Activated naive CD8-positive, alpha-beta T cell treated with anti-CD3 and anti-CD28 coated beads, Interleukin-2, amount 10 ng/mL, durations not matched to agents 7 days and 5 days (primary cell): ENCODE results near the gene ETFB. TPM values are rescaled to one million over a fixed set of nuclear protein-coding genes. Genes with fewer than 3 reads are reported as not detected.

ENCODE experiments used
- ATAC-seq: fragments of 150-1000 bp; cut with Tn5 transposase; one replicate; pipeline ENCODE4 v1.10.0; 2021; ENCODE audit warnings: low read depth, moderate library complexity
- POLR2A ChIA-PET: fragments of 350-600 bp; sonication (Branson Sonifier 250); formaldehyde crosslinking; loops from one replicate; lab custom pipeline; 2021; ENCODE audit warnings: antibody characterized with exemption; lab: Charles Lee
- DNase-seq: peaks from one replicate; pipeline ENCODE4 v3.0.0; 2021
- H3K27ac Mint-ChIP-seq: one replicate; pipeline ENCODE4 v1.8.0; 2022; ENCODE audit warnings: mild to moderate bottlenecking, mixed read lengths
- H3K27me3 Mint-ChIP-seq: one replicate; pipeline ENCODE4 v1.8.0; 2022; ENCODE audit warnings: mild to moderate bottlenecking, moderate library complexity, mixed read lengths
- H3K36me3 Mint-ChIP-seq: one replicate; pipeline ENCODE4 v1.8.0; 2021; ENCODE audit warnings: mild to moderate bottlenecking, mixed read lengths
- H3K4me1 Mint-ChIP-seq: one replicate; pipeline ENCODE4 v1.8.0; 2021; ENCODE audit warnings: mixed read lengths
- H3K4me3 Mint-ChIP-seq: one replicate; pipeline ENCODE4 v1.8.0; 2022; ENCODE audit warnings: mild to moderate bottlenecking, moderate library complexity, mixed read lengths
- H3K9me3 Mint-ChIP-seq: one replicate; pipeline ENCODE4 v1.8.0; 2021; ENCODE audit warnings: mixed read lengths
- total RNA-seq, 2 experiments: library from RNA; stranded (reverse); gene quantifications; one replicate each; pipeline ENCODE4 v1.2.3, GENCODE V29; 2021

The ETFB gene
- total RNA-seq, 2 experiments from 2014 or later: 121 to 124 TPM

DNA sequence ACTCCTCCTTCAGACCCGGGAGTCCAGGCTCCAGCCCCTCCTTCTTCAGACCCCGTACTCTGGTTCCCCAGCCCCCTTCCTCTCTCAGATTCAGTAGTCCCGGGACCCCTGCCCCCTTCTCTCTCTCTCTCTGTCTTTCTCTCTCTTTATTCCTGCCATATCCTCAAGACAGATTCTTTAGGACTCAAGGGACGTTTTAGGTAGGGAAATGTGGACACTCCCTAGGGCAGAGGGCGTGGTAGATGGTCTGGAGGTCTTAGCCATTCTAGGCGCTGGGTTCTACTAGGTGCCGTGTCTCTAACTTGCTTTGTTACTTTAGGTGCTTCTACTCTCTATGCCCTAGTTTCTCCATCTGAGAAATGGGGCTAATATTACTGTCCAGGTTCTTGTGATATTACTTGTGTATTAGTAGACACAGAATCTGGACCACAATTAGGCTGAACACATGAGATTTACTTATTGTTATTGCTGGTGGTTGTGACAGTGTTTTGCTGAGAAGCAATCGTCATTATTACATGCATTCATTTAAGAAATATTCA lies 25.0 kb upstream of the ETFB start:
- Mint-ChIP-seq H3K27ac (peak overlapping the region; percentile 84), H3K27me3 (no peaks in the 10 kb centered on the region), H3K4me3 (no peak overlapping the region), H3K36me3 (no peaks in the 10 kb centered on the region), H3K9me3 (no peaks in the 10 kb centered on the region), H3K4me1 (peaks cover 35% of the 10 kb centered on the region)
- no peak for ATAC-seq
- DNase-seq: no peak
- POLR2A ChIA-PET: no interaction called here

DNA sequence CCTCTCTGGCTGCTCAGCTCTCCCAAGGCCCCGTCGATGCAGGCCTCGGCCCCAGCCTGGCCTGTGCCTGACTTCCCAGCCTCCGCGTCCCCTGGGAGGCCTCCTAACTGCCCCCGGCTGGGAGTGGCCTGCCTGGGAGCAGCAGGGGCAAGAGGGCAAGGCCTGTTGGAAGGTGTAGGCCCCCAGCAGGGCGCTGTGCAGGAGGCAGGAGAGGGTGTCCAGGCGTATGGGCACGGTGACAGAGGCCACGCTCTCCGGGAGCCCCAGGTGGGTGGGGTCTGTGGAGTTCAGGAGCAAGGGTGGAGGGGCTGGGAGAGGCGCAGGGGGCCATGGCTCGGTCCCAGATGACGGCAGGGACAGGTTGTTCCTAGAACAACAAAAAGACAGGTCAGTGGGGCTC lies 23.0 kb upstream of the ETFB start:
- no peak overlapping the region for H3K4me3 Mint-ChIP-seq
- no peak overlapping the region for H3K27ac Mint-ChIP-seq
- no peaks in the 10 kb centered on the region for H3K27me3 Mint-ChIP-seq
- H3K4me1 Mint-ChIP-seq: peaks cover 24% of the 10 kb centered on the region
- POLR2A ChIA-PET: no interaction called here
- DNase-seq (no peak), ATAC-seq (no peak)
- H3K9me3 Mint-ChIP-seq: no peaks in the 10 kb centered on the region
- H3K36me3 Mint-ChIP-seq: no peaks in the 10 kb centered on the region

DNA sequence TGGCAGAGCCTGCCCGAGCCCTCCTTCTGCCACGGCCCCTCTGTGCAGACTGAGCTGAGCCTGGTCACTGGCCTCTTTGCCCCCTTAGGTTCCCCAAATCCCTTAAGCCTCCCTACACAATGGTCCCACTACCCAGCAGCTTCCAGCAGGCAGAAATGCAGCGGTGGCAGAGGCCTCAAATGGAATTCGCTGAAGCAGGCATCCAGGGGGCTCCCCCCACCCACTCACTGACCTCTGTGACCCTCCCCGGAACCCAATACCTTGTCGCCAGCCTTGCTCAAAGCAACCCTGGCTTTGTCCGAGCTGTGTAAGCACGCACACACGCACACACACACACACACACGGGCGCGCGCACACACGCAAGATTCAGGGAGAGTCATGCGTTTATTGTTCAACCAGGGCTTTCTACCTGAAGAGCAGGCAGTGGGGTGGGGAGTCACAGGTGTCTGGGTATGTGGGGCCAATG lies 21.8 kb upstream of the ETFB start, which contains the start of gene LIM2:
Gene LIM2 (minus strand): TSS at position 51 of the 466 bp plus-strand sequence. CDS start 531 bp downstream, outside the sequence.
- POLR2A ChIA-PET: interaction anchor here (1.4 kb wide), 1 partner anchor 20 kb away, joined by 3 read pairs; no protein-coding TSS in a partner anchor
- ATAC-seq (no peak), DNase-seq (no peak)
- no peak within 1 kb of the TSS for H3K4me3 Mint-ChIP-seq
- no peaks in the 10 kb centered on the region for H3K36me3 Mint-ChIP-seq
- peak within 1 kb of the TSS; percentile 50 for H3K27ac Mint-ChIP-seq
- H3K4me1 Mint-ChIP-seq: peaks cover 20% of the 10 kb centered on the region
- no peaks in the 10 kb centered on the region for H3K27me3 Mint-ChIP-seq
- no peaks in the 10 kb centered on the region for H3K9me3 Mint-ChIP-seq

DNA sequence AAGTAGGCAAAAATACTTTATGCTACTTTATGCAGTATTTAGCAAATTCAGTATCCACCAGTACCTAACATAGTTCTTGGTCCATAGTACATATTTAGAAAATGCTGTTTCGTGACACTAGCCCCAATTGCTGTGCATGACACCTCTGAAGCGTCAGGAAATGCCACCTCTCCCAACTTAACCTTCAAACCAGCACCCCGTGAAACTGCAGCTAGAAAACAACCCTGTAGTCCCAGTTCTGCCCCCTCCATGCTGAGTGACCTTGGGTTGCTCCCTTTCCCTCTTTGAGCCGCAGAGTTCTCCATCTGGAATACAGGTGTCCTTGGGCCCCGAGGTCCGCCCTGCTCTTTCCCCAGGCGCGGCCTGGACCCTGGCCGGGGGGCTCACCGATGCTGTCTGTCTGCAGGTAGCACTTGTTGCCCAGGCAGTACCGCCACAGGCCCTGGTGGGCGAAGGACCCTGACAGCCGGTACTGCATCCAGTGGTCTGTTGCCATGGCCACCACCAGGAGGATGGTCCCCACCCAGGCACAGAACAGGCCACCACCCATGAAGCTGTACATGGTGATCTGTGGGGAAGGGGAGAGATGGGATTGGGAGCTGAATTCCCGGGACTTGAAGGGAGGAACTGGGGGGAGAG lies 20.8 kb upstream of the ETFB start:
- POLR2A ChIA-PET: no interaction called here
- no peaks in the 10 kb centered on the region for H3K9me3 Mint-ChIP-seq
- no peaks in the 10 kb centered on the region for H3K36me3 Mint-ChIP-seq
- ATAC-seq (no peak), DNase-seq (no peak)
- H3K27me3 Mint-ChIP-seq: no peaks in the 10 kb centered on the region
- H3K4me1 Mint-ChIP-seq: peaks cover 18% of the 10 kb centered on the region
- H3K27ac Mint-ChIP-seq: no peak overlapping the region
- no peak overlapping the region for H3K4me3 Mint-ChIP-seq

DNA sequence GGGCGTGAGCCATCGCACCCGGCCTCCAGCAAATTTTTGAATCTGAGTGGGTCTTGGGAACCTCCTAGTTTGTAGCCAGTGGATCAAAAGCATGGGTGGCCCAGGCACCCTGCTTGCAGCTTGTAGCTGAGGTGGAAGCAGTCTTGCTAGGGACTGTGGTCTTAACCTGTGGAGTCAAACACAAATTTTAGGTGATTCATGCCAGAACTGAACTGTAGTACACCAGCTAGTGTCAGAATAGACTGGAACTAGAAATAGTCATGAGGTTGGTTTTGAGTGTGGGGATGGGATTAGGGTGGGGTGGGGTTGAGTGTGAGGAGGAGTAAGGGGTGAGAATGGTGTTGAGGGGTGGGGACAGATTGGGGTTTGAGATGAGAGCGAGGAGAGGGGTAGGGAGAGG lies 15.8 kb upstream of the ETFB start:
- H3K9me3 Mint-ChIP-seq: peaks cover 6% of the 10 kb centered on the region
- peaks cover 1% of the 10 kb centered on the region for H3K36me3 Mint-ChIP-seq
- peaks cover 12% of the 10 kb centered on the region for H3K4me1 Mint-ChIP-seq
- ATAC-seq: no peak
- DNase-seq: no peak
- H3K27ac Mint-ChIP-seq: no peak overlapping the region
- no peak overlapping the region for H3K4me3 Mint-ChIP-seq
- no peaks in the 10 kb centered on the region for H3K27me3 Mint-ChIP-seq
- POLR2A ChIA-PET: interaction anchor here (1.0 kb wide), 1 partner anchor 14 kb away, joined by 5 read pairs; no protein-coding TSS in a partner anchor

DNA sequence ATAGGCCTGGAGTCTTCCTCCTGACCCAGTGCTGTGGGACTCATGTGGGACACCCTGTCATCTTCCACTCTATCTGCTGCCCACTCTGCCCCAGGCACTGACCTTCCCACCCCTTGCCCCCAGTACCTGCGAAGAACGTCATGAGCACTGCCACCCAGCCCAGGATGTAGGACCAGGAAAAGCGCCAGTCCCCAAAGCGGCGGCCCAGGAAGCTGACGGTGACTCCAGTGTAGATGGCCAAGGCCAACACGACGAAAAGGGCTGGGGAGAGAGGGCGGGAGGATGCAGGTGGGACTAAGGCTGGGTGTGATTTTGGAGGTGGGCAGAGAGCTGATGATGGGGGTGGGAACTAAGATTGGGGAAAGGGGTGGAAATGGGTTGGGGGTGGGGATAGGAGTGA lies 14.2 kb upstream of the ETFB start:
- H3K9me3 Mint-ChIP-seq: peaks cover 6% of the 10 kb centered on the region
- H3K36me3 Mint-ChIP-seq: peaks cover 2% of the 10 kb centered on the region
- H3K27ac Mint-ChIP-seq: peak overlapping the region; percentile 38
- DNase-seq (no peak), ATAC-seq (no peak)
- peaks cover 24% of the 10 kb centered on the region for H3K4me1 Mint-ChIP-seq
- no peak overlapping the region for H3K4me3 Mint-ChIP-seq
- H3K27me3 Mint-ChIP-seq: no peaks in the 10 kb centered on the region
- POLR2A ChIA-PET: no interaction called here

DNA sequence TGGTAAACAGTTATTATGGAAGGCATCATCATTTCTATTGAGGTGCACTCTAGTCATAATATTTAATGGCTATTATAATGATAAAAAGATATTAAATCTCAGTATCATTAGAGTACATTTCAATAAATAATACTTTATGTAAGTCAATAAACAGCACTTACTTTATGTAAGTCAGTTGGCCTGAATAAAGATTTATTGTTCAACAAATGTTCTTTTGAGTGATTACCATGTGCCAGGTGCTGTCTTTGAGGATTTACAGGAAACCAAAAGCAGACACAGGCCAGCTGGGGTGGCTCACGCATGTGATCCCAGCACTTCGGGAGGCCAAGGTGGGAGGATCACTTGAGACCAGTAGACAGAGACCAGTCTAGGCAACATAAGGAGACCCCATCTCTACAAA lies 11.2 kb upstream of the ETFB start:
- ATAC-seq (no peak), DNase-seq (no peak)
- no peak overlapping the region for H3K27ac Mint-ChIP-seq
- POLR2A ChIA-PET: interaction anchor here (0.7 to 2.0 kb wide), 2 partner anchors 9 to 31 kb away, joined by 3 to 5 read pairs; partner anchors contain the start of gene CLDND2
- no peak overlapping the region for H3K4me3 Mint-ChIP-seq
- H3K27me3 Mint-ChIP-seq: no peaks in the 10 kb centered on the region
- peaks cover 51% of the 10 kb centered on the region for H3K4me1 Mint-ChIP-seq
- H3K36me3 Mint-ChIP-seq: peaks cover 5% of the 10 kb centered on the region
- H3K9me3 Mint-ChIP-seq: peaks cover 6% of the 10 kb centered on the region

DNA sequence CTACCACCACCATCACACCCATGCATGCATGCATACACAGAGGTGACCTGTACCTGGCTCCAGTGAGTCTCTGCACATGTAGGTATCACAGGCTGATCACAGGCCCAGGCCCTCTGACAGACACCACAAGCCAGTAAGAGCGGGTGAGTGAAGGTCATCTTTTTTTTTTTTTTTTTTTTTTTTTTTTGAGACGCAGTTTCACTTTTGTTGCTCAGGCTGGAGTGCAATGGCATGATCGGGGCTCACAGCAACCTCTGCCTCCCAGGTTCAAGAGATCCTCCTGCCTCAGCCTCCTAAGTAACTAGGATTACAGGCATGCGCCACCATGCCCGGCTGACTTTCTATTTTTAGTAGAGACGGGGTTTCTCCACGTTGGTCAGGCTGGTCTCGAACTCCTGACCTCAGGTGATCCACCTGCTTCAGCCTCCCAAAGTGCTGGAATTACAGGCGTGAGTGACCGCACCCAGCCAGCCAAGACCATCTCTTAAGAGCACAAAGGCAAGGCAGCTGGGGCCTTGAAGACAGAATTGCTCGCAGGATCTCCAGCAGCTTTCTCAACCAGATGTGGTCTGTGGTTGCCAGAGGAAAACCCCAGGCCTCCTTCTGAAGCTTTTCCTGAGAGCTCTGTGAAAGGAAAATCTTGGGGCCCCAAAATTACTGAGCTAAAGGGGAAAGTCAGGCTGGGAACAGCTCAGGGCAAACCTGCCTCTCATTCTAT lies 9.5 kb upstream of the ETFB start:
- no peaks in the 10 kb centered on the region for H3K27me3 Mint-ChIP-seq
- peak overlapping the region; percentile 76 for H3K4me3 Mint-ChIP-seq
- POLR2A ChIA-PET: interaction anchor here (1.0 to 1.5 kb wide), 3 partner anchors 8 to 36 kb away, joined by 3 to 11 read pairs (median 4); no protein-coding TSS in a partner anchor
- H3K9me3 Mint-ChIP-seq: peaks cover 4% of the 10 kb centered on the region
- H3K36me3 Mint-ChIP-seq: peaks cover 8% of the 10 kb centered on the region
- H3K27ac Mint-ChIP-seq: peak overlapping the region; percentile 90
- H3K4me1 Mint-ChIP-seq: peaks cover 58% of the 10 kb centered on the region
- ATAC-seq (no peak), DNase-seq (peak; percentile 51)

DNA sequence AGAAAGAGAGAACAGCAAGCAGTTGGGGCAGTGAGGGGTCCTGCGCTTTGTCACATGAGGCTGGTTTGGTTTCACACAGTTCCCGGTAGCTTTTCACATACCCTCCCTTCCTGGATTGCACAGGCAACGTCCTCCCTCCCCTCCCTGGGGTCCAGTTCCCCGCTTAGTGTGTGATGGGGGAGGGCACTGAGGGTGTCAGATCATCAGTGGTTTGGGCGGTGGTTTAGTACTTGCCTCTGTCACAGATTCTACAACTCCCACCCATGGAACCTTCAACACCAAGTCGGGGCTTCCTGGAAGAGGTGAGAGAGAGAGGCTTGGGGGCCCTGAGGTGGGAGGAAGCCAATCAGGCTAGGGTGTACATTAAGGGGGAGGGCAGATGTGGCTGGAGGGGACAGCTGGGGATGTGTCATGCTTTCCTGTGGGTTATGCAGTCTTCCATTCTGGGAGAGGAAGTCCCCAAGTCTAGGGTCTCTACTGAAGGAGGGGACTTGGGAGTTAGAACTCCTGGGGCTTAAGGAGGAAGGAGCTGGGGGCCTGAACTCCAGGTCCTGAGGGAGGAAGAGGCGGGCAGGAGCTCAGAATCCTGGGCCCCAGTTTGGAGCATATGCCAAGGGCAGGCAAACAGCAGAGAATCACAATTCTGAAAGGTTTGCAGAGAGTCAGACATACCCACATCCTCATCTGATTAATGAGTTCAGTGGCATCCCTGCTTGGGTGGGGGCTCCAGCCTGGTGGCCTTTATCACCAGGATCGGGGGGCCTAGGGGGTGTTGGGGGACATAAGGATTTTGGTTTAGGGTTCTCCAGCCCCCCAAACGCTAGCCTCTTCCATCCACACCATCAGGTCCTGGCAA lies 6.7 kb upstream of the ETFB start, which contains the start of gene NKG7:
Gene NKG7 (minus strand): TSS at position 6 of the 856 bp plus-strand sequence. CDS start 119 bp downstream, outside the sequence.
- Mint-ChIP-seq H3K4me1 (peaks cover 65% of the 10 kb centered on the region), H3K27me3 (no peaks in the 10 kb centered on the region), H3K36me3 (peaks cover 13% of the 10 kb centered on the region), H3K4me3 (peak within 1 kb of the TSS; percentile 85), H3K9me3 (no peaks in the 10 kb centered on the region), H3K27ac (peak within 1 kb of the TSS; percentile 99)
- POLR2A ChIA-PET: interaction anchor here (0.6 to 6.4 kb wide), 10 partner anchors 10 to 69 kb away, joined by 3 to 85 read pairs (median 5); partner anchors contain the start of gene VSIG10L
- DNase-seq: peak; percentile 79
- ATAC-seq: peak; percentile 84

DNA sequence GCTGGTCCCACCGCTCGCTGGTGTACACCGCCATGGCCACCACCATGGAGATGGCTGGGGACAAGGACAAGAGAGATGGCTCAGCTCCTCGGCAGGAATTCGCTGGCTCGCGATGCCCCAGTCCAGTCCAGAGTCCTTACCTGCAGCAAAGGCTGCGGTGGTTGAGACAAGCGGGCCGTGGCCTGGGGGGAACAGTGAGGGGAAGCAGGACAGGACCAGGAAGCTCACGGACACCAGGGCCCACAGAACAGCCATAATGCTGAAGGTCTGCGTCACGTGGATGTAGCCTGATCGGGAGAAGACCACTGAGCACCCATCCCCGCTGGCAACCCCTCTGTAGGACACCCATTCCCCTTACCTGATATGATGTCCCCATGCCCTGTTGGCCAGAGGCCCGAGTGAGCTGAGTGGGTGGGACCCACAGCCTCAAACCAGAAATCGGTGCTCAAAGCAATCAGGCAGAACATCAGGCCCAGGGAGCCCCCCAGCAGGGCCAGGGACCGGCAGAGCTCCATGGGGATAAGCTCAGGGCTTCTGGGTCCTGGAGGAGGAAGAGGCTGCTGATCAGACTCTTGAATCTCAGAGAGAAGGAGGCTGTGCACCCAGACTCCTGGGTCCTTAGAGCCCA lies 5.9 kb upstream of the ETFB start:
- Mint-ChIP-seq H3K4me1 (peaks cover 65% of the 10 kb centered on the region), H3K27ac (peak overlapping the region; percentile 99), H3K27me3 (no peaks in the 10 kb centered on the region), H3K36me3 (peaks cover 13% of the 10 kb centered on the region), H3K9me3 (no peaks in the 10 kb centered on the region), H3K4me3 (peak overlapping the region; percentile 85)
- DNase-seq: no peak
- ATAC-seq: no peak
- POLR2A ChIA-PET: interaction anchor here (0.7 to 6.4 kb wide), 11 partner anchors 9 to 69 kb away, joined by 3 to 85 read pairs (median 5); partner anchors contain the start of gene VSIG10L

DNA sequence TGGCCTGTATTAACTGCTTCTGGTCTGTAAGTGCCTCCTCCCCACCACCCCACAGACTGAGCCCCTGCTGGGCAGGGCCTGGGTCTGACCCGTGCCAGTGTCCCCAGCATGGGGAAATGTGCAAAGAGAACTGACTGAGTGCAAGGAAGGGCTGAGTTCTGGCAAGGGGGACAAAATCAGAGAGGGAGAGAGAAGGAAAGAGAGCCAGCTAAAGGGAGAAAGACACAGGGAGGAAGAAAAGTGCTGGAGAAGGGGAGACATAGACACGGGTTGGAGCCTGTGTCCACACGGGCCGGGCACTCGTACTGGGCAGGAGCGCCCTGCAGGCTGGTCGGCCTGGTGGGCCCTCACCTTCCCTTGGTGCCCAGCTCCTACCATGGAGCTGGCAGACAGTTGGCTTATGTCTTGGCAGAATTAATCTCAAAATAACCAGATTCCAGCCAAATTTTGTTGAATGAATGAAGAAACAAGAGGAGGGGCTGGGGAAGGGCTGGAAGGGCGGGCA lies 5.0 kb upstream of the ETFB start:
- Mint-ChIP-seq H3K27me3 (no peaks in the 10 kb centered on the region), H3K9me3 (no peaks in the 10 kb centered on the region), H3K36me3 (peaks cover 14% of the 10 kb centered on the region), H3K27ac (peak overlapping the region; percentile 99), H3K4me3 (peak overlapping the region; percentile 85), H3K4me1 (peaks cover 63% of the 10 kb centered on the region)
- DNase-seq (no peak), ATAC-seq (no peak)
- POLR2A ChIA-PET: interaction anchor here (0.7 to 6.4 kb wide), 5 partner anchors 13 to 40 kb away, joined by 3 to 85 read pairs (median 4); no protein-coding TSS in a partner anchor

DNA sequence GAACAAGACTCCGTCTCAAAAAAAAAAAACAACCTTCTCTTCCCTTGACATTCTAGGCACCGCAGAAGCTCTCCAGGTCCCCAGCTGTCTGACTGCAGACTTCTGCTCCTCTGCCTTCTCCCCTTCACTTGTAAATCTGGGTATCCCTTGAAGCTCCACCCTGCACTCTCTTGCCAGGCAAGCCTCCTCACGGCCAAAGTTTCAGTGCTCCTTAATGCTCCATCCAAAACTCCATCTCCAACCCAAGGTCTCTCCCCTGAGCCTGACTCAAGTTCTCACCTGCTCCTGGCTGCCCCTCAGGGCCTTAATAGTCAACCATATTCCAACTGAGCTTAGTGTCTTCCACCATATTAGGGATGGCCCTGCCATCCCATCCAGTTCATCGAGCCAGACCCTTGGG lies 4.0 kb upstream of the ETFB start:
- peaks cover 58% of the 10 kb centered on the region for H3K4me1 Mint-ChIP-seq
- no peaks in the 10 kb centered on the region for H3K9me3 Mint-ChIP-seq
- no peaks in the 10 kb centered on the region for H3K27me3 Mint-ChIP-seq
- ATAC-seq (no peak), DNase-seq (no peak)
- peak overlapping the region; percentile 99 for H3K27ac Mint-ChIP-seq
- POLR2A ChIA-PET: interaction anchor here (0.7 to 6.4 kb wide), 2 partner anchors 24 to 644 kb away, joined by 3 to 85 read pairs; no protein-coding TSS in a partner anchor
- peak overlapping the region; percentile 85 for H3K4me3 Mint-ChIP-seq
- peaks cover 14% of the 10 kb centered on the region for H3K36me3 Mint-ChIP-seq
